HG03521 (cell line): ENCODE results near the gene ADD2.
"Not testable (repeated sequence)": the region's sequence is repeated elsewhere in the genome, so short reads cannot be mapped to it uniquely, and the experiment has no call there.

Experiments used
- ATAC-seq: cut with Tn5 transposase; IDR thresholded peaks from one replicate; pipeline ENCODE4 v1.9.1; 2021; ENCODE audit warnings: mild to moderate bottlenecking, moderate library complexity; ENCODE audit not compliant: unreplicated experiment

ADD2 gene

GRCh38 chr2:70646420-70646818 lies 121.6 kb downstream of the ADD2 start:
- no peak for ATAC-seq

GRCh38 chr2:70645733-70646419 lies 122.1 kb downstream of the ADD2 start:
- no peak for ATAC-seq

GRCh38 chr2:70643715-70644114 lies 124.3 kb downstream of the ADD2 start:
- no peak for ATAC-seq

GRCh38 chr2:70641263-70641784 lies 126.7 kb downstream of the ADD2 start:
- ATAC-seq: no peak

- ATAC-seq: no peak
These were observed 128.1 kb downstream of the ADD2 start for GRCh38 chr2:70639841-70640436.

- no peak for ATAC-seq
These were observed 129.4 kb downstream of the ADD2 start for GRCh38 chr2:70638561-70638960.

GRCh38 chr2:70633508-70633907 lies 134.5 kb downstream of the ADD2 start:
- no peak for ATAC-seq

GRCh38 chr2:70632966-70633365 lies 135.0 kb downstream of the ADD2 start:
- no peak for ATAC-seq

- no peak for ATAC-seq
These were observed 135.6 kb downstream of the ADD2 start for GRCh38 chr2:70632388-70632787.

- ATAC-seq: no peak
These were observed 137.2 kb downstream of the ADD2 start for GRCh38 chr2:70630761-70631160.

- ATAC-seq: no peak
These were observed 140.6 kb downstream of the ADD2 start for GRCh38 chr2:70627211-70627898.

GRCh38 chr2:70626254-70626990 lies 141.6 kb downstream of the ADD2 start:
- no peak for ATAC-seq

- ATAC-seq: not testable (repeated sequence)
These were observed 146.5 kb downstream of the ADD2 start for GRCh38 chr2:70621536-70621935.

GRCh38 chr2:70620020-70620419 lies 148.0 kb downstream of the ADD2 start:
- ATAC-seq: no peak

GRCh38 chr2:70619167-70619566 lies 148.8 kb downstream of the ADD2 start:
- ATAC-seq: no peak

GRCh38 chr2:70616168-70616694 lies 151.8 kb downstream of the ADD2 start:
- no peak for ATAC-seq

GRCh38 chr2:70615222-70615621 lies 152.8 kb downstream of the ADD2 start:
- no peak for ATAC-seq

- ATAC-seq: no peak
These were observed 154.5 kb downstream of the ADD2 start for GRCh38 chr2:70613521-70613920.

- no peak for ATAC-seq
These were observed 155.4 kb downstream of the ADD2 start for GRCh38 chr2:70612574-70612973.

- no peak for ATAC-seq
These were observed 159.6 kb downstream of the ADD2 start for GRCh38 chr2:70608373-70608772.

- no peak for ATAC-seq
These were observed 160.9 kb downstream of the ADD2 start for GRCh38 chr2:70607121-70607561.
